ENCODE data around the gene STAG1. TPM values are rescaled to one million over a fixed set of nuclear protein-coding genes. Genes with fewer than 3 reads are reported as not detected.

STAG1 gene
- total RNA-seq, 2 donors from 2014 or later: 26.8 to 29.8 TPM

GRCh38 chr3:136642711-136643110 is 109.5 kb downstream of the STAG1 start:
- H3K9ac ChIP-seq (ENCODE audit: extremely low read depth, low read length, poor library complexity, severe bottlenecking): no peak overlapping the region
- H3K36me3 ChIP-seq (ENCODE audit: control insufficient read depth, insufficient read depth, low read length): no peaks in the 10 kb centered on the region
- Mint-ChIP-seq H3K27me3 (ENCODE audit: insufficient read depth) (no peaks in the 10 kb centered on the region), H3K9me3 (no peaks in the 10 kb centered on the region), H3K27ac (no peak overlapping the region), H3K36me3 (ENCODE audit: low read depth) (no peaks in the 10 kb centered on the region), H3K4me3 (no peak overlapping the region), H3K4me1 (no peaks in the 10 kb centered on the region)
- DNase-seq: no peak
- no peak overlapping the region for H3K27ac ChIP-seq (ENCODE audit: low read depth, low read length)
- H3K4me1 ChIP-seq (ENCODE audit: control insufficient read depth, insufficient read depth, low read length): no peaks in the 10 kb centered on the region
- no peaks in the 10 kb centered on the region for H3K27me3 ChIP-seq (ENCODE audit: control insufficient read depth, insufficient read depth, low read length, poor library complexity, severe bottlenecking)
- 100% methylated on average over 1 of the region's 1 CpG; no CpG with 5 or more reads in 1 of the 2 experiments for WGBS, 2 experiments (ENCODE audit: insufficient coverage in 1 of 2, insufficient read length in 1 of 2)
- no peaks in the 10 kb centered on the region for H3K9me3 ChIP-seq (ENCODE audit: control insufficient read depth, low read length)
- H3K4me3 ChIP-seq (ENCODE audit: low read length): no peak overlapping the region
- no peak for TF ChIP-seq CTCF (conservative IDR thresholded peaks at IDR 0.05)

- no peak overlapping the region for H3K27ac ChIP-seq (ENCODE audit: low read depth, low read length)
- no peak overlapping the region for H3K9ac ChIP-seq (ENCODE audit: extremely low read depth, low read length, poor library complexity, severe bottlenecking)
- H3K27ac Mint-ChIP-seq: no peak overlapping the region
- no peak overlapping the region for H3K4me3 ChIP-seq (ENCODE audit: low read length)
- no peak overlapping the region for H3K4me3 Mint-ChIP-seq
- no peak for TF ChIP-seq CTCF (conservative IDR thresholded peaks at IDR 0.05)
- no peaks in the 10 kb centered on the region for H3K27me3 Mint-ChIP-seq (ENCODE audit: insufficient read depth)
- no peaks in the 10 kb centered on the region for H3K36me3 ChIP-seq (ENCODE audit: control insufficient read depth, insufficient read depth, low read length)
- no peaks in the 10 kb centered on the region for H3K27me3 ChIP-seq (ENCODE audit: control insufficient read depth, insufficient read depth, low read length, poor library complexity, severe bottlenecking)
- H3K36me3 Mint-ChIP-seq (ENCODE audit: low read depth): no peaks in the 10 kb centered on the region
- H3K4me1 Mint-ChIP-seq: no peaks in the 10 kb centered on the region
- no peak for DNase-seq
- H3K4me1 ChIP-seq (ENCODE audit: control insufficient read depth, insufficient read depth, low read length): no peaks in the 10 kb centered on the region
- H3K9me3 Mint-ChIP-seq: no peaks in the 10 kb centered on the region
- WGBS, 2 experiments (ENCODE audit: insufficient coverage in 1 of 2, insufficient read length in 1 of 2): 100% methylated on average over 1 of the region's 1 CpG; no CpG with 5 or more reads in 1 of the 2 experiments
- no peaks in the 10 kb centered on the region for H3K9me3 ChIP-seq (ENCODE audit: control insufficient read depth, low read length)
Measured at GRCh38 chr3:136639069-136639468, 113.1 kb downstream of the STAG1 start.

GRCh38 chr3:136637176-136637575 is 115.0 kb downstream of the STAG1 start:
- 96% methylated on average over 2 of the region's 2 CpGs; no CpG with 5 or more reads in 1 of the 2 experiments for WGBS, 2 experiments (ENCODE audit: insufficient coverage in 1 of 2, insufficient read length in 1 of 2)
- no peaks in the 10 kb centered on the region for H3K27me3 ChIP-seq (ENCODE audit: control insufficient read depth, insufficient read depth, low read length, poor library complexity, severe bottlenecking)
- Mint-ChIP-seq H3K9me3 (no peaks in the 10 kb centered on the region), H3K36me3 (ENCODE audit: low read depth) (no peaks in the 10 kb centered on the region), H3K4me3 (no peak overlapping the region), H3K27me3 (ENCODE audit: insufficient read depth) (no peaks in the 10 kb centered on the region), H3K4me1 (peaks cover 9% of the 10 kb centered on the region), H3K27ac (no peak overlapping the region)
- TF ChIP-seq CTCF (conservative IDR thresholded peaks at IDR 0.05): no peak
- H3K4me3 ChIP-seq (ENCODE audit: low read length): no peak overlapping the region
- H3K9ac ChIP-seq (ENCODE audit: extremely low read depth, low read length, poor library complexity, severe bottlenecking): no peak overlapping the region
- H3K27ac ChIP-seq (ENCODE audit: low read depth, low read length): no peak overlapping the region
- H3K36me3 ChIP-seq (ENCODE audit: control insufficient read depth, insufficient read depth, low read length): no peaks in the 10 kb centered on the region
- DNase-seq: no peak
- H3K9me3 ChIP-seq (ENCODE audit: control insufficient read depth, low read length): no peaks in the 10 kb centered on the region
- peaks cover 3% of the 10 kb centered on the region for H3K4me1 ChIP-seq (ENCODE audit: control insufficient read depth, insufficient read depth, low read length)

All from endodermal cell (in vitro differentiated cells).